ENCODE data around the gene PREP.
A peak's percentile ranks its signal among the peaks of the same experiment; 100 is the strongest.

PREP gene

DNA sequence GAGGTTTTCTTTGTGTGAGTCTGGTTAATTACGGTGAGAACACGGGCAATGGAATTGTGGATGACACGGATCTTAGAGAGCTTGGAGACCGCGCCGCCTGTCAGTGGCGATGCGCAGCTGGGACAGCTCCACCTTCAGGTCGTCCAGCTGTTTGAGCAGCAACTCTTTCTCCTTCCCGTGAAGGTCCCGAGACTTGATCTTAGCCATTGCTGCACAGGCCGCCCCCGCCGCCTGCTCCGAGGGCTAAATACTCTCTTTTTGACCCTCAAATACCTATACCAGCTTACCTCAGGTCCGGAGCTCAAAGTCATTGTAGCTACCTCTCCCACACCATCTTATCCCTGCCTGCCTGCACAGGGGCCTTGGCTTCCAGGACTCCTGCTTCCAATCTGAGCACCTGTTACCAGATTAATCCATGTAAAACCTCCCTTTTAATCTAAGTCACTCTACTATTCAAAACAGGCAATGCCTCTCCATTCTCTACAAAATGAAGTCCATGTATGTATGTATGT is 100.2 kb downstream of the PREP start:
- no peak for FAIRE-seq

DNA sequence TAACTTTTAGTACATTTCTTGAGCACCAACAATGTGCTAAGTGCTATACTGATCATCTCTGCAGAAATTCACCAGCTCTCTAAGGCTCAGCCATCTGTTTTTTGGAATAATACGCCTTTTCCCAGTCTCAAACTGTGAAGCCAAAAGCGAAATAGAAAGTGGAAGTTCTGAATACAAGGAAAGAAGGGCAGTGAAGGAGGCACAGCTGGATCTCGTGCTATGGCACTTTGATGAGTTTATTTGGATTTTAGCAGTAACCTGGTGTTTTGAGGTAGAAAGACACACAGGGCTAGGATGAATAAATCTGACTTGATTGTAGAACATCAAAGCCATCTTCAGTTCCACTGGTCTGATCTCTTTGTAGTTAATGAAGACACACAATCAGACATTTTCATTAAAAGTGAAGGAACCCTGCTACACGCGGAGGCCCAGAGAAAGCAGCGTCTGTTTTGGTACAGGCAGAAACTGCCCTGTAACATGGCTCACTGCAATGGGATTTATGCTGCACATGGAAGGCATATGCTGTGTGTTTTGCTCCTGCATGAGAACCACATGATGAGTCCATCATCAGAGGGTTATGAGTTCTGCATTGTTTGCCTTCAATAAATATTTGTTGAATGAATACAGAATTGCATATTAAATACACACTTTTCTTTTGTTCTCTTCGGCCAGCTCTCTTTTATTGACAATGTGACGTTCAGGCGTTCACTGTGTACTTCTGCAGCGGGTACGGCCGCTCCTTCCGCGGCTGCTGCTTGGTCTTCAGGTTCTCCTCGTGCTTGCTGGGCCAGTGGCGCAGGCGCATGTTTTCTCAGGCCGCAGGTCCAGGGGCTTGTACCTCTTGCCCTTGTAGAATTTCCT is 100.9 kb downstream of the PREP start:
- FAIRE-seq = no peak

DNA sequence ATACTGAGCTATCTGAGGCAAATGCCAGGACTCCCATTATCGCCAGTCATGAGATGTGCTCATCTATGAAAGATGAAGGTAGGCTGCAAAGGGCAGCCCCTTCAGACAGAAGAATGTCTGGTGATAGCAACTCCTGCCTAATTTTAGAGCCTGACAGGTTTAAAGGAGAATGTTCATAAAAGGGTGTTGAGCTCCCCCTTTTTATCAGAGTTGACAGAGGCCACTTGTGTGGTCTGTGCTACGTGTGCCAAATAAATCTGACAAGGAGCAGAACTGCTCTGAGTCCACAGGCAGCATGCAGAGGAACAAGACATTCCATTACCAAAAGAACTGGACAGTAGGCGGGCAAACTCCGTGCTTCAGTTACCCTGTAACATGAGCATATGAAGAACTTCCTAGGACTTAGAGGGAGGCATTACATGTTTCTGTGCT is 101.8 kb downstream of the PREP start:
- no peak for FAIRE-seq

DNA sequence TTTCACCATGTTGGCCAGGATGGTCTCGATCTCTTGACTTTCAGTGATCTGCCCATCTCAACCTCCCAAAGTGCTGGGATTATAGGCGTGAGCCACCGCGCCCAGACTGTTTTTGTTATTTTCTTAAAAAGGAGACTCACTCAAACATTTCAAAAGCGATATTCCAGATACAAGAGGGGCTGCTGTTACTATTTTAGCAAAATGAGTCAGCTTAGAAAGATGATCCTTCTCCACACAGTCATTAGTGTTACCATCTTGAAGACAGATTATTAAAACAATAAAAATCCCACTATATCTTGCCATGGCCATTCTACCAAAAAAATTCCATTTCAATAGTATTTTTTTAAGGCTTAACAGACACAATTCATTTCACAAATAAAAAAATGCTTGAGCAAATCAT is 102.8 kb downstream of the PREP start:
- FAIRE-seq = no peak

GRCh38 chr6:105294129-105294528 is 108.8 kb downstream of the PREP start:
- FAIRE-seq = no peak

GRCh38 chr6:105292689-105293339 is 110.1 kb downstream of the PREP start:
- FAIRE-seq = no peak

DNA sequence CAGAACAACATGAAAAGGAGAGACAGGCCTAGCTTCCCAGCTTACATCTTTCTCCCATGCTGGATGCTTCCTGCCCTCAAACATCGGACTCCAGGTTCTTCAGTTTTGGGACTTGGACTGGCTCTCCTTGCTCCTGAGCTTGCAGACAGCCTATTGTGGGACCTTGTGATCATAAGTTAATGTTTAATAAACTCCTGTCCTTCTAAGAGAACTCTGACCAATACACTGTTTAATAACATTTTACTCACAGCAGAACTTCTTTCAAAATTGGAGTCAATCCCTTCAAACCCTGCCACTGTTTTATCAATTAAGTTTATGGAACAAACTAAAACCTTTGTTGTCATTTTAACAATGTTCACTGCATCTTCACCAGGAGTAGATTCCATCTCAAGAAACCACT is 111.4 kb downstream of the PREP start:
- no peak for FAIRE-seq

DNA sequence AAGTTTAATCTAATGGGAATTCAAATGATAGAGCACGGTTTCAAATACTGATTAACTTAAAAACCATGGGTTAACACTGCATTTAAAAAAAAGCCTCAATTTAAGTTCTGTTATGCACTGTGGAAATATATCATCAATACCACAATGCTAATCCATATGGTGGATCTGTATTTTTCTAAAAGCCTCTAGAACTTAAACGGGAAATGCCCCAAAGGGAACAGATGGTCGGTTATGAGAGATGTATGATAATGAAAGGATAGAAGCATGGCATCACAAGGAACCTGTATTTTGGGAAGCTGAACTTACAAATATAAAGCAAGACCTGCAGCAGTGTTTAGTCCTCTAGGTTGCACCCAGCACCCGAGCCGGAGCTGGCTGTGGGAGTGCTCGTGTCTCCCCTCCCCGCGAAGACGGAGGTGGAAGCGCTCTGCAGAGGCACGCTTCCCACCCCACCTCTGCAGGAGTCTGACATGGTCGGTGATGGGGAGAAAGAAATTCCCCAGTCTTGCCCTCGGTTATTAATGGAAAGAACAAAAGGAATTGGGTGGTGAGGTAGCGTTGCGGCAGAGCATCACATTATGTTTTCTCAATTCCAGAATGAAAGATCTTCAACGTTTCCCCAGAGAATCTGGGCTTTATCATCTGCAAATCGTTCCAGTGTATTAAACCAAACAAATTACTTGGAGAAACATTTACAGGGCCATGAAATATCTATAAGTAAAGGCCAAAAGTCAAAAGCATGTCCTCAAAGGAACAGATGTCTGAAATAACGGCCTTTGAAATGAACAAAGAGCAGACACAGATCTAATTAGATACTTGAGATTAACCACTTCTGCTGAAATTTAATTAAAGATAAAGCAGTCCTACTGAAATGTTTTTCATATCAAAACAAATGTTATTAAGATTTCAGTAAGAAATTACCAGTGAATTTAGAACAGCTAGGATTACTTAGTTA is 120.0 kb downstream of the PREP start:
- no peak for FAIRE-seq

- no peak for FAIRE-seq
Measured at GRCh38 chr6:105280033-105280432, 122.8 kb downstream of the PREP start.

GRCh38 chr6:105279463-105279862 is 123.4 kb downstream of the PREP start:
- FAIRE-seq = no peak

- FAIRE-seq = no peak
Measured at GRCh38 chr6:105278813-105279212, 124.1 kb downstream of the PREP start.

- no peak for FAIRE-seq
Measured at GRCh38 chr6:105278035-105278434, 124.8 kb downstream of the PREP start.

- FAIRE-seq = no peak
Measured at GRCh38 chr6:105276374-105276773, 126.5 kb downstream of the PREP start.

DNA sequence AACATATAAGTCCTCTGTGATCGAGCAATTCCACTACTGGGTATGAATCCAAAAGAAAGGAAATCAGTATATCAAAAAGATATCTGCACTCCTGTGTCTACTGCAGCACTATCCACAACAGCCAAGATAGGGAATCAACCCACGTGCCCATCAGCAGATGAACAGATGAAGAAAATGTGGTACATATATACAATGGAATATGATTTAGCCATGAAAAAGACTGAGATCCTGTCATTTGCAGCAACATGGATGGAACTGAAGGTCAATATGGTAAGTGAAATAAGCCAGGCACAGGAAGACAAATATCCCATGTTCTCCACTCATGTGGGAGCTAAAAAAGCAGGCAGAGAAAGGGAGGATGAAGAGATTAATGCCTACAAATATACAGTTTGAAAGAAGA is 127.3 kb downstream of the PREP start:
- no peak for FAIRE-seq

DNA sequence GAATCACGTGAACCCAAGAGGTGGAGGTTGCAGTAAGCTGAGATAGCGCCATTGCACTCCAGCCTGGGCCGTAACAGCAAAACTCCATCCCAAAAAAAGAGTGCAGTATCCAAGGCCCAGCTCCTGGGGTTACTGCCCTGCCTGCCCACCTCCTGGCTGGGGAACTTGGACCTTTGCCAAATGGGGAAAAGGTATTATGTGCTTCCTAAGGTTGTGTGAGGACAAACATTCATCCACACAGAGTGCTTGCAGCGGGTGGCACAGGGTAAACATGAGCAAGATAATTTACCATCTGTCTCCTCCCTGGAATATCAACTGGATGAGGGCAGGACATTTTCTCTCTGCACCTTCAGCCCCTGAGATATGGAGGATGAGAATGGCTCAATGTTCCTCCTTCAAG is 128.2 kb downstream of the PREP start:
- no peak for FAIRE-seq

- FAIRE-seq = no peak
Measured at GRCh38 chr6:105273589-105273988, 129.3 kb downstream of the PREP start.

DNA sequence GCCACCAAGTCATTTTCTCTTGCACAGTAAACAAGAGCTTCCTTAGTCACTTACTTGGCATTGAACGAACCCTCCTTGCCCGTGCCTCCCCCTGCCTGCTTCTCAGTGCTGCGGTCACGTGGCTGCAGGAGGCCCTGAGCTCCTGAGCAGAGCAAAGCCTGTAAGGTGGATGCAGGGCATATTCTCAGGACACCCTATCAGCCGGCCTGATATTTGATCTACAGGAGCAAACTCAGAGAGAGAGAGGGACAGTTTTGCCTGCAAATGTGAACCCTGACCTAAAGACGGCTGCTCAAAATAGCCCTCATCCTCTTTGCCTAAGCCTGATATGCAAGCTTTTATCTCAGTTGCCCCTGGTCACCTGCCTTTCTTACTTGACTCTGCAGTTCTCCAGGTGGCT is 130.1 kb downstream of the PREP start:
- no peak for FAIRE-seq

GRCh38 chr6:105270511-105270910 is 132.4 kb downstream of the PREP start:
- FAIRE-seq = no peak

DNA sequence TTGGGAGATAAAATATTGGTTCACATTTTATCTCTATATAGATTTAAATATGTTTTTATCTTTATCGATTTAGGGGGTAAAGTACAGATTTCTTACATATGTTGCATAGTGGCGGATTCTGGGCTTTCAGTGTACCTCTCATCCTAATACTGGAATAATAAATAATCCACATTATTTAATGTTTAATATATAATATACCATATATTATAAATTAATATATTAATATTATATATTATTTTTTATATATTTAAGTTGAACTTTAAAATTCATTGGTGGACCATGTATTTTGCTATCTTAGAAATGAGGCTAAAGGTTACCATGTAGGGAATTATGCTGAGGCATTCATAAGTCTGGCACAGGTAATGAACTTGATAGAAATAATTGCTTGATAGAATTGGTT is 133.5 kb downstream of the PREP start:
- peak; percentile 11 for FAIRE-seq

- FAIRE-seq = no peak
Measured at GRCh38 chr6:105263685-105264610, 138.9 kb downstream of the PREP start.

DNA sequence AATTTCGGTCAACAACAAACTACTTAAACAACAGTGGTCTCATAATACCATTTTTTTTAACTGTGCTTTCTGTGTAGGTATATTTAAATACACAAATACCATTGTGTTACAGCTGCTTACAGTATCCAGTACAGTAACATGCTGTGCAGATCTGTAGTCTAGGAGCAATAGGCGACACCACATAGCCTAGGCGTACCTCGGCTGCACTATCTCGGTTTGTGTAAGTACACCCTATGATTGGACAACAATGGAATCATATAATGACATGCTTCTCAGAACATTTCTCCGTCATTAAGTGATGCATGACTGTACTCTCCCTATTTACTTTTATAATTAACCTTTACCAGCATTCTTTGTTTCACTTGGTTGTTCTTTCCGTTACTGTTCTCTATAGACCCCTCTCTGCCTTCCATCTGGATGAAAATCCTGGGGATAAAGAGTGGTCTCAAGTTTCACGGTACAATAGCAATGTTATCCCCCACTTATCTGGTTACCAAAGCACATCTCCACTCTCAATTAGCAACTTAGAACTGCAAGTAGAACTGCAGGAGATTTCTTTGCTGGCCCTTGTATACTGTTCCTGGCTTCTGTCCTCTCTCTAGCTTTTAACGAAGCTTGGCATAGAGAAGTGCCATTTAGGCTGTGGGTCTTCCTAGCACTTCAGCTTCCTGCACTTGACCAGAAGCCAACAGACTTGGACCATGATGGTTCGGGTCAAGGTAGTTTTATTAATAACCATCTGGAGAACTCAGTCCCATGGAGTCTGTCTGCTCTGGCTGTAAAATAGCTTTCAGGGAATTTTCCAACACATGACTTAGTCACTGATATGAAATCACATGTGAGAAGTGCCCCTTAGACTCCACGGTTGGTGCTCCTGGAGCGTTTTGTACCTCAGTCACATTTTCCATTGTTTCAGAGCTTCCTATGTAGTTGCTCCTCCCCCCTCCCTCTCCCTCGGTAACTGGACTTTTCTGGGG is 142.7 kb downstream of the PREP start:
- no peak for FAIRE-seq

Data from TTC549 (cell line).